RWPE2 (cell line): Measurements from ENCODE around the gene PSMD4.
A peak's percentile ranks its signal among the peaks of the same experiment; 100 is the strongest.

Source experiments
- ATAC-seq: fragments of 200-7000 bp; cut with Tn5 transposase; 3 replicates; pipeline ENCODE4 v1.9.1; 2021; ENCODE audit warnings: low read depth
- DNase-seq: peaks from one replicate; pipeline ENCODE4 v3.0.0-alpha.2; 2020; ENCODE audit warnings: low spot score
- H3K27ac ChIP-seq: fragments of 450-650 bp; 2 replicates; pipeline ENCODE4 v1.5.1; 2017; ENCODE audit warnings: mild to moderate bottlenecking; ENCODE audit not compliant: poor library complexity, severe bottlenecking
- H3K27me3 ChIP-seq: fragments of 250-450 bp; sonication (Bioruptor Pico); 2 replicates; pipeline ENCODE4 v1.5.1; 2021; ENCODE audit warnings: mild to moderate bottlenecking, moderate library complexity; ENCODE audit not compliant: insufficient read depth, poor library complexity, severe bottlenecking
- H3K36me3 ChIP-seq: fragments of 250-450 bp; sonication (Bioruptor Pico); 2 replicates; pipeline ENCODE4 v1.5.1; 2020; ENCODE audit warnings: low read depth, mild to moderate bottlenecking, moderate library complexity
- H3K4me1 ChIP-seq: fragments of 250-450 bp; sonication (Bioruptor Pico); 2 replicates; pipeline ENCODE4 v1.5.1; 2021; ENCODE audit warnings: mild to moderate bottlenecking, moderate library complexity; ENCODE audit not compliant: insufficient read depth, poor library complexity, severe bottlenecking
- H3K4me3 ChIP-seq: fragments of 250-450 bp; sonication (Bioruptor Pico); 2 replicates; pipeline ENCODE4 v1.5.1; 2021; ENCODE audit warnings: mild to moderate bottlenecking, moderate library complexity; ENCODE audit not compliant: severe bottlenecking
- H3K9me3 ChIP-seq: fragments of 250-450 bp; sonication (Bioruptor Pico); 2 replicates; pipeline ENCODE4 v1.5.1; 2021; ENCODE audit warnings: mild to moderate bottlenecking, moderate library complexity; ENCODE audit not compliant: severe bottlenecking
- CTCF ChIP-seq: fragments of 450-650 bp; IDR thresholded peaks from one replicate; pipeline ENCODE4 v1.5.1; 2017; ENCODE audit warnings: mild to moderate bottlenecking, moderate library complexity; ENCODE audit not compliant: poor library complexity, severe bottlenecking

The PSMD4 gene

GRCh38 chr1:151259351-151259750 lies 4.8 kb downstream of the PSMD4 start:
- DNase-seq (no peak), ATAC-seq (no peak)
- peaks cover 44% of the 10 kb centered on the region for H3K36me3 ChIP-seq
- H3K27ac ChIP-seq = no peak overlapping the region
- H3K4me3 ChIP-seq = no peak overlapping the region
- H3K4me1 ChIP-seq = peaks cover 8% of the 10 kb centered on the region
- H3K9me3 ChIP-seq = no peaks in the 10 kb centered on the region
- no peaks in the 10 kb centered on the region for H3K27me3 ChIP-seq
- TF ChIP-seq CTCF = no peak

GRCh38 chr1:151265446-151266236 lies 11.1 kb downstream of the PSMD4 start:
- Histone ChIP-seq H3K4me3 (no peak overlapping the region), H3K27ac (no peak overlapping the region), H3K4me1 (no peaks in the 10 kb centered on the region), H3K27me3 (no peaks in the 10 kb centered on the region), H3K36me3 (peaks cover 56% of the 10 kb centered on the region), H3K9me3 (no peaks in the 10 kb centered on the region)
- no peak for TF ChIP-seq CTCF
- no peak for DNase-seq
- no peak for ATAC-seq

- Histone ChIP-seq H3K36me3 (peaks cover 56% of the 10 kb centered on the region), H3K4me3 (no peak overlapping the region), H3K27me3 (no peaks in the 10 kb centered on the region), H3K27ac (no peak overlapping the region), H3K9me3 (no peaks in the 10 kb centered on the region), H3K4me1 (no peaks in the 10 kb centered on the region)
- TF ChIP-seq CTCF = no peak
- no peak for DNase-seq
- ATAC-seq = no peak
Observed at GRCh38 chr1:151266315-151266714, 11.8 kb downstream of the PSMD4 start.

- Histone ChIP-seq H3K9me3 (no peaks in the 10 kb centered on the region), H3K4me1 (no peaks in the 10 kb centered on the region), H3K27me3 (no peaks in the 10 kb centered on the region), H3K27ac (peak overlapping the region; percentile 31), H3K4me3 (no peak overlapping the region), H3K36me3 (peaks cover 51% of the 10 kb centered on the region)
- TF ChIP-seq CTCF = no peak
- no peak for DNase-seq
- ATAC-seq = no peak
Observed at GRCh38 chr1:151266821-151267220, 12.3 kb downstream of the PSMD4 start.

GRCh38 chr1:151267760-151268159 lies 13.2 kb downstream of the PSMD4 start:
- Histone ChIP-seq H3K36me3 (peaks cover 42% of the 10 kb centered on the region), H3K27me3 (no peaks in the 10 kb centered on the region), H3K4me1 (no peaks in the 10 kb centered on the region), H3K27ac (peak overlapping the region; percentile 31), H3K9me3 (no peaks in the 10 kb centered on the region), H3K4me3 (no peak overlapping the region)
- peak; percentile 58 for ATAC-seq
- DNase-seq = no peak
- TF ChIP-seq CTCF = no peak
